Body of pancreas (tissue), 4 donors: ENCODE data around the gene DHX16.

Source experiments
- POLR2A ChIP-seq, 3 donors: fragments of 450-650 bp; IDR thresholded peaks; one replicate each; pipeline ENCODE4 v1.6.1; 2016; ENCODE audit warnings: antibody characterized with exemption in 3 of 3, mild to moderate bottlenecking in 2 of 3
- TF ChIP-seq, protein P1 (sequence below), 7 experiments: fragments of 450-650 bp in 4 of 7; fragments of 200-600 bp in 3 of 7; sonication (generic) in 3 of 7; IDR thresholded peaks; one replicate each; pipeline ENCODE4 v1.5.1; 2016 to 2019; ENCODE audit warnings: antibody characterized with exemption in 7 of 7

GRCh38 chr6:30670760-30671527 lies 1.9 kb downstream of the DHX16 start:
- no peak for TF ChIP-seq POLR2A (IDR thresholded peaks at IDR 0.05)
- TF ChIP-seq, protein P1, sequence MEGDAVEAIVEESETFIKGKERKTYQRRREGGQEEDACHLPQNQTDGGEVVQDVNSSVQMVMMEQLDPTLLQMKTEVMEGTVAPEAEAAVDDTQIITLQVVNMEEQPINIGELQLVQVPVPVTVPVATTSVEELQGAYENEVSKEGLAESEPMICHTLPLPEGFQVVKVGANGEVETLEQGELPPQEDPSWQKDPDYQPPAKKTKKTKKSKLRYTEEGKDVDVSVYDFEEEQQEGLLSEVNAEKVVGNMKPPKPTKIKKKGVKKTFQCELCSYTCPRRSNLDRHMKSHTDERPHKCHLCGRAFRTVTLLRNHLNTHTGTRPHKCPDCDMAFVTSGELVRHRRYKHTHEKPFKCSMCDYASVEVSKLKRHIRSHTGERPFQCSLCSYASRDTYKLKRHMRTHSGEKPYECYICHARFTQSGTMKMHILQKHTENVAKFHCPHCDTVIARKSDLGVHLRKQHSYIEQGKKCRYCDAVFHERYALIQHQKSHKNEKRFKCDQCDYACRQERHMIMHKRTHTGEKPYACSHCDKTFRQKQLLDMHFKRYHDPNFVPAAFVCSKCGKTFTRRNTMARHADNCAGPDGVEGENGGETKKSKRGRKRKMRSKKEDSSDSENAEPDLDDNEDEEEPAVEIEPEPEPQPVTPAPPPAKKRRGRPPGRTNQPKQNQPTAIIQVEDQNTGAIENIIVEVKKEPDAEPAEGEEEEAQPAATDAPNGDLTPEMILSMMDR (IDR thresholded peaks at IDR 0.05), result no peak
